Endothelial cell of umbilical vein (primary cell): ENCODE data around the gene TRAF3. TPM values are rescaled to one million over a fixed set of nuclear protein-coding genes. Genes with fewer than 3 reads are reported as not detected.

ENCODE experiments used
- BruUV-seq: library from RNA; stranded (reverse); fragments of 400-500 nt; replicated peaks from 2 replicates; lab custom pipeline; 2021; lab: Mats Ljungman, UMichigan
- CTCF ChIA-PET: fragments of 300-600, 350-600 bp; sonication (Branson Sonifier 250); formaldehyde crosslinking; loops from one replicate; lab custom pipeline; 2021; ENCODE audit warnings: antibody characterized with exemption, inconsistent platforms; lab: Charles Lee
- POLR2A ChIA-PET: fragments of 300-600, 350-600 bp; sonication (Branson Sonifier 250); formaldehyde crosslinking; loops from one replicate; lab custom pipeline; 2021; ENCODE audit warnings: antibody characterized with exemption, inconsistent platforms; lab: Charles Lee
- DNase-seq: peaks from one replicate; pipeline ENCODE4 v3.0.0-alpha.2; 2011; ENCODE audit warnings: low read depth, low spot score
- FAIRE-seq: peaks from 2 replicates; lab custom pipeline; 2011; peaks lifted over from hg19 to GRCh38; lab: Jason Lieb, UNC
- H2AFZ ChIP-seq: 2 replicates; pipeline ENCODE4 v1.6.0; 2012; ENCODE audit warnings: low read depth, low read length, control low read depth, inconsistent platforms
- H3K27ac ChIP-seq: 2 replicates; pipeline ENCODE4 v1.5.1; 2011; ENCODE audit warnings: low read depth, mild to moderate bottlenecking, control low read depth, low read length, moderate library complexity; ENCODE audit not compliant: insufficient read depth
- H3K27me3 ChIP-seq, 2 experiments: 2 replicates each; pipeline versions ENCODE4 v1.6.0 to v1.6.1; 2011; ENCODE audit warnings: low read length in 2 of 2, mixed read lengths in 1 of 2; ENCODE audit not compliant: control insufficient read depth in 2 of 2, insufficient read depth in 2 of 2
- H3K36me3 ChIP-seq, 2 experiments: 2 replicates in 1 of 2; 3 replicates in 1 of 2; pipeline ENCODE4 v1.5.1; 2011; ENCODE audit warnings: low read length in 2 of 2, mild to moderate bottlenecking in 1 of 2, moderate library complexity in 1 of 2; ENCODE audit not compliant: control insufficient read depth in 2 of 2, insufficient read depth in 2 of 2; ENCODE audit errors: extremely low read depth in 1 of 2
- H3K4me1 ChIP-seq: 3 replicates; pipeline ENCODE4 v1.5.1; 2011; ENCODE audit warnings: mild to moderate bottlenecking, low read length; ENCODE audit not compliant: control insufficient read depth, insufficient read depth; ENCODE audit errors: extremely low read depth
- H3K4me2 ChIP-seq: 2 replicates; pipeline ENCODE4 v1.6.1; 2011; ENCODE audit warnings: low read length, control low read depth, mixed read lengths; ENCODE audit not compliant: insufficient read depth
- H3K4me3 ChIP-seq, 3 experiments: fragments of 200-600 bp in 1 of 3; sonication (generic), shearing (Covaris generic) in 1 of 3; replicated peaks in 1 of 3; 2 replicates each; pipeline ENCODE4 v1.5.1; 2011 to 2016; ENCODE audit warnings: control low read depth in 3 of 3, low read length in 3 of 3, mild to moderate bottlenecking in 2 of 3, inconsistent platforms in 1 of 3, low read depth in 1 of 3, moderate library complexity in 1 of 3; ENCODE audit not compliant: insufficient read depth in 1 of 3
- H3K79me2 ChIP-seq: 2 replicates; pipeline ENCODE4 v1.6.0; 2012; ENCODE audit warnings: low read length, inconsistent platforms; ENCODE audit not compliant: control insufficient read depth, insufficient read depth
- H3K9ac ChIP-seq: replicated peaks from 2 replicates; pipeline ENCODE3; 2011; ENCODE audit warnings: low read length, control low read depth; ENCODE audit not compliant: insufficient read depth; ENCODE audit errors: extremely low read depth
- H3K9me1 ChIP-seq: replicated peaks from 3 replicates; pipeline ENCODE4 v1.6.0; 2011; ENCODE audit warnings: mild to moderate bottlenecking, low read length; ENCODE audit not compliant: control insufficient read depth, insufficient read depth; ENCODE audit errors: extremely low read depth
- H3K9me3 ChIP-seq: replicated peaks from 2 replicates; pipeline ENCODE4 v1.5.1; 2012; ENCODE audit warnings: low read length, inconsistent platforms; ENCODE audit not compliant: control insufficient read depth, insufficient read depth
- H4K20me1 ChIP-seq: replicated peaks from 2 replicates; pipeline ENCODE3; 2011; ENCODE audit warnings: mild to moderate bottlenecking, low read length; ENCODE audit not compliant: control insufficient read depth, insufficient read depth; ENCODE audit errors: extremely low read depth
- EZH2 ChIP-seq: IDR thresholded peaks from 2 replicates; pipeline ENCODE4 v1.6.1; 2012; ENCODE audit warnings: borderline replicate concordance, low read depth, mild to moderate bottlenecking, moderate library complexity, low read length, inconsistent platforms; ENCODE audit not compliant: severe bottlenecking
- FOS ChIP-seq: IDR thresholded peaks from 2 replicates; pipeline ENCODE4 v1.6.1; 2011; ENCODE audit warnings: mild to moderate bottlenecking, low read length, moderate library complexity, borderline replicate concordance; ENCODE audit not compliant: insufficient read depth
- GATA2 ChIP-seq: IDR thresholded peaks from 2 replicates; pipeline ENCODE4 v1.7.0; 2011; ENCODE audit warnings: low read depth, mild to moderate bottlenecking, moderate library complexity, mixed read lengths, low read length; ENCODE audit not compliant: insufficient read length, insufficient read depth
- JUN ChIP-seq: IDR thresholded peaks from 2 replicates; pipeline ENCODE4 v1.6.1; 2011; ENCODE audit warnings: borderline replicate concordance, low read depth; ENCODE audit not compliant: insufficient read length, insufficient read depth
- MYC ChIP-seq: IDR thresholded peaks from one replicate; pipeline ENCODE4 v1.6.1; 2011; ENCODE audit warnings: mild to moderate bottlenecking, low read depth, low read length
- POLR2A ChIP-seq: IDR thresholded peaks from 2 replicates; pipeline ENCODE4 v1.6.1; 2012; ENCODE audit warnings: low read depth, mild to moderate bottlenecking, control low read depth, low read length
- POLR2AphosphoS5 ChIP-seq: IDR thresholded peaks from 2 replicates; pipeline ENCODE4 v1.6.1; 2012; ENCODE audit warnings: low read depth, mild to moderate bottlenecking, control low read depth, low read length, moderate library complexity; ENCODE audit not compliant: insufficient read depth
- dilution Hi-C: fragments of 300-500 bp; cut with MboI; formaldehyde crosslinking; loops from one replicate; pipeline ENCODE4 v1.15.0; 2019; ENCODE audit warnings: low sequenced_read_pairs; ENCODE audit not compliant: extremely low pct_ligation_motif_present
- intact Hi-C: fragments of 100-400 bp; cut with micrococcal nuclease; formaldehyde crosslinking; loops from one replicate; pipeline ENCODE4 v1.10.0; 2022
- polyA plus RNA-seq, 4 experiments: library from polyadenylated mRNA; depleted of rRNA in 3 of 4; stranded (reverse) in 3 of 4; unstranded in 1 of 4; fragments of >200 nt; gene quantifications; 2 replicates each; pipeline versions ENCODE4 v1.2.1 to v1.2.3, GENCODE V29; 2011 to 2012; ENCODE audit warnings: missing spikeins in 1 of 4
- total RNA-seq: library from RNA; stranded (reverse); gene quantifications from 2 replicates; pipeline ENCODE4 v1.2.3, GENCODE V29; 2021
- TF ChIP-seq, protein P1 (sequence below), 2 donors: IDR thresholded peaks; 1 replicate in 1 of 2; 2 replicates in 1 of 2; pipeline ENCODE4 v1.5.1; 2011; ENCODE audit warnings: low read length in 2 of 2, mild to moderate bottlenecking in 2 of 2, moderate library complexity in 2 of 2, control low read depth in 1 of 2, inconsistent platforms in 1 of 2, low read depth in 1 of 2; ENCODE audit not compliant: insufficient read depth in 1 of 2; ENCODE audit errors: extremely low read depth in 1 of 2
- TF ChIP-seq, protein P2 (sequence below): IDR thresholded peaks from 2 replicates; pipeline ENCODE4 v1.6.1; 2011; ENCODE audit not compliant: insufficient read depth, insufficient read length

The TRAF3 gene
- total and polyA plus RNA-seq, 2 donors (not counting 3 experiments of a cell fraction or from before 2014, with no cell fraction given) = 14.4 to 27.6 TPM

DNA sequence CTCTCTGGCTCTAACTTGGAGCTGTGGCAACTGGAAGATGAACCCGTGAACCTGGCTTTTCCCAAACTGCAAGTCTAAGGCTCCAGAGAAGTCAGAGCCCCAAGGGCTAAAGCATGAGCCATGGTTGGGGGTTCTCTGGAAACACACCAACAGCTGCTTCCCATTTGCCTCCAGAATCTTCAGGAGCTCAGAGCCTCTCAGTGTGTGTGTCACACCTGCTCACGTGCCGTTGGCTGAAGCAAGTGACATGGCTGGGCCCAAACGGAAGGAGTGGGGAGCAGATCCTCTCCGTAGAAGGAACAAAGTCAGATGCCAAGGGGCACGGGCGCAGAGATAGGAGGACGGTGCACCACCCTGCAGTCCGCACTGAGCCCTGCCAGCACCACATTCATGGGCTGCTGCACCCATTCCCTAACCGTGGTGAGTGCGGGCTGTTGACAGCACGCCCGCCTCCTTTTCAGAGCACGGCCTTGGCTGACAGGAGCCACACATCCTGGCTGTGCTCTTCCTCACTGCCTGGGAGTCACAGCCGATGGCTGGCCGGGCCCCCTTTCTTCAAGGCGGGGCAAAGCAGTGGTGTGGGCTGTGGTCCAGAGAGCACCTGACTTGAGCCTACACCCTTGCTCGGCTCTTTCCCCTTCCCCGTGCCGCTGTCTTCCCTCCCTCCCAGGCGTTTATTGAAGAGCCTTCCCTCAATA lies 16.6 kb upstream of the TRAF3 start:
- no peaks in the 10 kb centered on the region for H3K36me3 ChIP-seq
- dilution Hi-C loops (no loop called here), intact Hi-C loops (no loop called here)
- H3K9me3 ChIP-seq = no peaks in the 10 kb centered on the region
- H2AFZ ChIP-seq = no peak overlapping the region
- H3K79me2 ChIP-seq = no peaks in the 10 kb centered on the region
- no peaks in the 10 kb centered on the region for H3K4me1 ChIP-seq
- TF ChIP-seq, protein P1, sequence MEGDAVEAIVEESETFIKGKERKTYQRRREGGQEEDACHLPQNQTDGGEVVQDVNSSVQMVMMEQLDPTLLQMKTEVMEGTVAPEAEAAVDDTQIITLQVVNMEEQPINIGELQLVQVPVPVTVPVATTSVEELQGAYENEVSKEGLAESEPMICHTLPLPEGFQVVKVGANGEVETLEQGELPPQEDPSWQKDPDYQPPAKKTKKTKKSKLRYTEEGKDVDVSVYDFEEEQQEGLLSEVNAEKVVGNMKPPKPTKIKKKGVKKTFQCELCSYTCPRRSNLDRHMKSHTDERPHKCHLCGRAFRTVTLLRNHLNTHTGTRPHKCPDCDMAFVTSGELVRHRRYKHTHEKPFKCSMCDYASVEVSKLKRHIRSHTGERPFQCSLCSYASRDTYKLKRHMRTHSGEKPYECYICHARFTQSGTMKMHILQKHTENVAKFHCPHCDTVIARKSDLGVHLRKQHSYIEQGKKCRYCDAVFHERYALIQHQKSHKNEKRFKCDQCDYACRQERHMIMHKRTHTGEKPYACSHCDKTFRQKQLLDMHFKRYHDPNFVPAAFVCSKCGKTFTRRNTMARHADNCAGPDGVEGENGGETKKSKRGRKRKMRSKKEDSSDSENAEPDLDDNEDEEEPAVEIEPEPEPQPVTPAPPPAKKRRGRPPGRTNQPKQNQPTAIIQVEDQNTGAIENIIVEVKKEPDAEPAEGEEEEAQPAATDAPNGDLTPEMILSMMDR (IDR thresholded peaks at IDR 0.05; ENCODE audit: extremely low read depth in 1 of 2, insufficient read depth in 1 of 2, low read depth in 1 of 2, low read length in 2 of 2) = no peak
- TF ChIP-seq POLR2AphosphoS5 = no peak
- no peak for TF ChIP-seq POLR2A
- TF ChIP-seq JUN = no peak
- TF ChIP-seq GATA2 = no peak
- TF ChIP-seq, protein P2, sequence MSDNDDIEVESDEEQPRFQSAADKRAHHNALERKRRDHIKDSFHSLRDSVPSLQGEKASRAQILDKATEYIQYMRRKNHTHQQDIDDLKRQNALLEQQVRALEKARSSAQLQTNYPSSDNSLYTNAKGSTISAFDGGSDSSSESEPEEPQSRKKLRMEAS = no peak
- no peak for TF ChIP-seq FOS
- no peak for TF ChIP-seq EZH2
- TF ChIP-seq MYC = no peak
- no peaks in the 10 kb centered on the region for H4K20me1 ChIP-seq
- DNase-seq (no peak), FAIRE-seq (no peak)
- no peak overlapping the region for H3K4me3 ChIP-seq
- no TSS peak for BruUV-seq
- H3K27ac ChIP-seq = no peak overlapping the region
- H3K4me2 ChIP-seq = no peak overlapping the region
- POLR2A ChIA-PET = no interaction called here
- H3K9ac ChIP-seq = no peak overlapping the region
- CTCF ChIA-PET = interaction anchor here (0.7 to 2.2 kb wide), 7 partner anchors 13 to 117 kb away, joined by 3 to 15 read pairs (median 3); no protein-coding TSS in a partner anchor
- no peaks in the 10 kb centered on the region for H3K9me1 ChIP-seq
- H3K27me3 ChIP-seq = peaks cover 11 to 15% of the 10 kb centered on the region in 2 experiments
